ENCODE data around the gene L2HGDH. TPM values are rescaled to one million over a fixed set of nuclear protein-coding genes. Genes with fewer than 3 reads are reported as not detected.

L2HGDH gene
- total RNA-seq, 3 donors from 2014 or later = 3.8 to 6.9 (median 6.3) TPM

GRCh38 chr14:50344116-50344775, 32.2 kb upstream of the L2HGDH start:
- intact Hi-C loops (cut with DNase I; ENCODE audit: low total_unique reads) = no loop called here
- Histone ChIP-seq H3K36me3 (no peaks in the 10 kb centered on the region), H3K27ac (peak overlapping the region; percentile 17 to 32), H3K9me3 (no peaks in the 10 kb centered on the region), H3K4me1 (no peaks in the 10 kb centered on the region), H3K27me3 (no peaks in the 10 kb centered on the region), H3K4me3 (no peak overlapping the region)
- TF ChIP-seq POLR2AphosphoS5 (IDR thresholded peaks at IDR 0.05) (no peak), CTCF (IDR thresholded peaks at IDR 0.05) (no peak), POLR2A (IDR thresholded peaks at IDR 0.05) (no peak)
- DNase-seq (ENCODE audit: low spot score in 2 of 2) = no peak

GRCh38 chr14:50343434-50343833, 31.4 kb upstream of the L2HGDH start:
- no peaks in the 10 kb centered on the region for H3K27me3 ChIP-seq
- no peaks in the 10 kb centered on the region for H3K9me3 ChIP-seq
- TF ChIP-seq POLR2AphosphoS5 (IDR thresholded peaks at IDR 0.05) (no peak), CTCF (IDR thresholded peaks at IDR 0.05) (no peak), POLR2A (IDR thresholded peaks at IDR 0.05) (no peak)
- H3K4me3 ChIP-seq = no peak overlapping the region
- H3K36me3 ChIP-seq = no peaks in the 10 kb centered on the region
- intact Hi-C loops (cut with DNase I; ENCODE audit: low total_unique reads) = no loop called here
- no peak for DNase-seq (ENCODE audit: low spot score in 2 of 2)
- H3K27ac ChIP-seq = peak overlapping the region; percentile 18 to 32
- no peaks in the 10 kb centered on the region for H3K4me1 ChIP-seq

- Histone ChIP-seq H3K4me3 (peak overlapping the region; percentile 25 to 54 (median 32)), H3K27ac (peak overlapping the region; percentile 70 to 76), H3K4me1 (no peaks in the 10 kb centered on the region), H3K9me3 (no peaks in the 10 kb centered on the region), H3K36me3 (no peaks in the 10 kb centered on the region), H3K27me3 (no peaks in the 10 kb centered on the region)
- TF ChIP-seq CTCF (IDR thresholded peaks at IDR 0.05) = no peak
- no peak for TF ChIP-seq POLR2AphosphoS5 (IDR thresholded peaks at IDR 0.05)
- TF ChIP-seq POLR2A (IDR thresholded peaks at IDR 0.05) = no peak
- intact Hi-C loops (cut with DNase I; ENCODE audit: low total_unique reads) = no loop called here
- peak in 1 of 2 donors; percentile 57 for DNase-seq (ENCODE audit: low spot score in 2 of 2)
Measured at GRCh38 chr14:50342221-50343078, 30.4 kb upstream of the L2HGDH start.

GRCh38 chr14:50340963-50341362, 28.9 kb upstream of the L2HGDH start:
- Histone ChIP-seq H3K36me3 (no peaks in the 10 kb centered on the region), H3K9me3 (no peaks in the 10 kb centered on the region), H3K27ac (peak overlapping the region in 1 of 2 donors; percentile 64), H3K4me1 (no peaks in the 10 kb centered on the region), H3K4me3 (no peak overlapping the region), H3K27me3 (no peaks in the 10 kb centered on the region)
- DNase-seq (ENCODE audit: low spot score in 2 of 2) = no peak
- intact Hi-C loops (cut with DNase I; ENCODE audit: low total_unique reads) = no loop called here
- TF ChIP-seq POLR2A (IDR thresholded peaks at IDR 0.05) (no peak), POLR2AphosphoS5 (IDR thresholded peaks at IDR 0.05) (no peak), CTCF (IDR thresholded peaks at IDR 0.05) (no peak)

GRCh38 chr14:50340045-50340444, 28.0 kb upstream of the L2HGDH start:
- Histone ChIP-seq H3K36me3 (no peaks in the 10 kb centered on the region), H3K4me1 (no peaks in the 10 kb centered on the region), H3K27ac (no peak overlapping the region), H3K9me3 (no peaks in the 10 kb centered on the region), H3K27me3 (no peaks in the 10 kb centered on the region), H3K4me3 (no peak overlapping the region)
- TF ChIP-seq POLR2AphosphoS5 (IDR thresholded peaks at IDR 0.05) (no peak), CTCF (IDR thresholded peaks at IDR 0.05) (no peak), POLR2A (IDR thresholded peaks at IDR 0.05) (no peak)
- intact Hi-C loops (cut with DNase I; ENCODE audit: low total_unique reads) = no loop called here
- DNase-seq (ENCODE audit: low spot score in 2 of 2) = no peak

All from breast epithelium (tissue), 4 donors.